AML-193 (cell line): ENCODE results near the gene FXR1.
"Not testable (repeated sequence)": the region's sequence is repeated elsewhere in the genome, so short reads cannot be mapped to it uniquely, and the experiment has no call there.

Source experiments
- DNase-seq, 2 experiments: peaks; one replicate each; lab custom pipeline; 2025; lab: John Stamatoyannopoulos, UW

The FXR1 gene

DNA sequence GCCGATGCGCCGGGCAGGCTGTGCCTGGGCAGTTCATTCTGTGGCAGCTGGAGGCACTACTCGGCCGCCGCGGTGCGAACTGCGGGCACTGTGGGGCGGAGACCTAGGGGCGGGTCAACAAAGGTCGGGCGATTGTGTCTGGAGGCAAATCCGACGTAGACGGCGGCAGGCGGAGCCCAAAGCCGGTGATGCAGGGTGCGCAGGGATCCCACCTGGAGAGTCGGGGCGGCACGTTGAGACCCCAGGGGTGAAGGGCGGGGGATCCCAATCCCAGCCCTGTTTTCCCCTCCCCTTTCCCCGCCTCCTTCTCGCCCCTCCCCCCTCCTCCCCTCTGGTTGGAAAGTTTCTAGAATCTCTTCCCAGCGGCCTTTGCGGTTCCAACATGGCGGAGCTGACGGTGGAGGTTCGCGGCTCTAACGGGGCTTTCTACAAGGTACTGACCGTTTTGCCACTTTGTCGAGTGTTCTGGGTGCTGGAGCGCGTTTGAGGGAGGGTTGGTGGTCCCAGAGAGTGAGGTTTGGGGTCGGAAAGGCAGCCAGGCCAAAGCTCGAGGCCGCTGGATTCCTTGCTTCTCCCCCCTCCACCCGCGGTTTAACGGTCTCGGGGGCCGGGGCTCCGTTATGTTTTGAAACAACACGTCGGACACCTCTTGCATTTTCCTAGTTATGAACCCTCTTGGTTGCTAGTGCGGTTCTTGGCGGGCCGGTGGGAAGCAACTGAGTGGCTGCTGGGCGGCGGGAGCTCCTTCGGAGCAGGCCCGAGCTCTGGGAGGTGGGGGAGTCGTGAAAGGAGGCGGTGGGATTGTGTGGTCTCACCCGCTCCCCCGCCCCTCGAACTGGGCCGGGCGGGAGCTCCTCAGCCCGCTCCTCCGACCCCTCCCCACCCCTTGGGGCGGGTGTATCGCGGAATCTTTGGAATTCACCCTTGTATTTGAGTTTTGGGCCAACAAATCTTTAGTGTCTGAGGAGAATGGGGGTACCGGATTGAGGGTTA lies at the start of gene FXR1:
Gene FXR1 (plus strand): TSS at position 367 of the 993 bp plus-strand sequence. CDS start 16 bp downstream, at position 383.
- DNase-seq, result peak; percentile 90 to 94

GRCh38 chr3:180870008-180870699 lies 42.3 kb upstream of the FXR1 start:
- DNase-seq, result no peak

DNA sequence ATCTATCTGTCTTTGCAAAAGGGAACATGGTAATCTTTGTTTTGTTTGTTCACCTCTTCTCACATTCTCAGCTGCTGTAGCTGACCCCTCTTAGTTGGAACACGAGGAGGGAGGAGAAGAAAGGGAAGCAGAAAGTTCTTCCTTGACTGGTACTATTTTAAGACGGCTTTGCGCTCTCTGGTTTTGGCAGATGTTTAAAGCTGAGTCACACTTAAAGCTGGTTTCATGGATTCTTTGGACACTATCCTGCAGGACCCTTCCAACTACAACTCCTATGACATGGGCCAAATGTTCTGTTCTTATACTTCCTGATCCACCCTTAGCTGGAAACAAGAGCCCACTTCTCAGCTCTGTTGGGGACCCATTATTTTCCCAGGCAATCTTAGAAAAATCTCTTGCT lies 40.6 kb upstream of the FXR1 start:
- no peak for DNase-seq

- DNase-seq, result not testable (repeated sequence)
Observed at GRCh38 chr3:180872430-180872829, 40.0 kb upstream of the FXR1 start.

- no peak for DNase-seq
Observed at GRCh38 chr3:180875124-180875698, 37.3 kb upstream of the FXR1 start.

DNA sequence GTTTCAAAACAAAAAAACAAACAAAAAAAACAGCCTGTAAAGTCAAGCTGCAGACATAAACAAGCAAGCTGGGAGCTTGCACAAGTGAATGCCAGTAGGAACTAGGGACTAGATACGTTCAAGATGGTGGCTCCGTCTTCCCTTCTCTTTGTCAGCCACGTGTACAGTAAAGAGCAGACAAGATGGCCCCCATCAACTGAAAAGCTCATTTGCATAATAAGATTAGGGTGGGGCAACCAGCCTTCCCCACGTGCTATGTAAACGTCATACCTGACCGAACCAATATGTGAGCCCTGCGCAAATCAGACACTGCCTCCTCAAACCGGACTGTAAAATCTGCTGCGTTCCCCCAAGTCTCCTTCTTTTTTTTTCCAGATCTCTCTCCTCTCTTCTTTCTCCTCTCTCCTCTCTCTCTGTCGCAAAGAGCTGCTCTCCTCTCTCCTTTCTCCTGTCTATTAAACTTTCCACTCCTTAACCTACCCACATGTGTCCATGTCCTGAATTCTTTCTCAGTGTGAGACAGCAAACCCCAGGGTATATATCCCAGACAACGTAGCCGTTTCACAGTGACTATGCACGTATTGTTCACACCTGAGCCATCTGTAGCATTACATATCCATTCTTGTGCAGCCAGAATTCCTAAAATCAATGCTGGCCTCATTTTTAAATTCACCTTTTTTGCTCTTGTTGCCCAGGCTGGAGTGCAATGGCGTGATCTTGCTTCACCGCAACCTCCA lies 31.2 kb upstream of the FXR1 start:
- DNase-seq, result no peak

DNA sequence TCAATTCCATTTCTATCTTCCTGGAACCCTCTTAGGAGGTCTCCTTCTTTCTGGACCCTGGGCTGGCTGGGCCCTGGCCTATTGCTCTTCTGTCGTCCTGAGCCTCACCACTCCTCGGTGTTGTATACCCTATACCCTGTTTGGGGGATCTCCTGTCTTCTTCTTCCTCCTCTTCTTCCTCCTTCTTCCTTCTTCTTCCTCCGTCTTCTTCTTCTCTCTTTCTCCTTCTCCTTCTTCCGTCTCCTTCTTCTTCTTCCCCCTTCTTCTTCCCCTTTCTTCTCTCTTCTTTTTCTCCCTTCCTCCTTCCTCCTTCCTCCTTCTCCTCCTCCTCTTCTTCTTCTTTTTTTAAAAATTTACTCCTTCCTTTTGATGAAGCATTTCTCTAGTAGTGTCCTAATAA lies 30.4 kb upstream of the FXR1 start:
- DNase-seq, result no peak

DNA sequence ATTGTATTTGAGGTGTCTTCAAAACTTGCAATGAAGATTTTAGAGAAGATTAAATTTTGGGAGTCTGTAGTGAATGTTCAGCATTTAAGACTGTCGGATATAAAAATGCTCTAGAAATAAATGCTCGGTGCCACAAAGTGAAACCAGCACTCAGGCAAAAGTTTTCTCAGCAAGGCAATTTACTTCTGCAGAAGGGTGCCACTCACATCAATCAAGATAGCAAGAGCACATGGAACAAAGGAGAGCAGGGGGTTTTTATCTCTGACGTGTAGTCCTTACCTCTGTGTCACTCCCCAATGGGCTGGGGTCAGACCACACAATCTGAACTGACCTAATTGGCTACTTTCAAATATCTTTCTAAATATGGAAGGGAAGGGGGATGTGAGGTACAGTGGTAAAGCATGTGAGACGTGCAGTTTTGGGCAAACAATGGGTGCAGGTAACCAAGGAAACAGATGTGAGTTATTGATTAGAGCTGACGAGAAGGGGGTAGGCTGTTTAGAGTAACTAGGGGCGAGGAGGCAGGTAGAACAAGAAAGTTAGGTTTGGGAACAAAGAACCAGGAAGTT lies 23.4 kb upstream of the FXR1 start:
- DNase-seq, result no peak

GRCh38 chr3:180898572-180898971 lies 13.9 kb upstream of the FXR1 start:
- no peak for DNase-seq

DNA sequence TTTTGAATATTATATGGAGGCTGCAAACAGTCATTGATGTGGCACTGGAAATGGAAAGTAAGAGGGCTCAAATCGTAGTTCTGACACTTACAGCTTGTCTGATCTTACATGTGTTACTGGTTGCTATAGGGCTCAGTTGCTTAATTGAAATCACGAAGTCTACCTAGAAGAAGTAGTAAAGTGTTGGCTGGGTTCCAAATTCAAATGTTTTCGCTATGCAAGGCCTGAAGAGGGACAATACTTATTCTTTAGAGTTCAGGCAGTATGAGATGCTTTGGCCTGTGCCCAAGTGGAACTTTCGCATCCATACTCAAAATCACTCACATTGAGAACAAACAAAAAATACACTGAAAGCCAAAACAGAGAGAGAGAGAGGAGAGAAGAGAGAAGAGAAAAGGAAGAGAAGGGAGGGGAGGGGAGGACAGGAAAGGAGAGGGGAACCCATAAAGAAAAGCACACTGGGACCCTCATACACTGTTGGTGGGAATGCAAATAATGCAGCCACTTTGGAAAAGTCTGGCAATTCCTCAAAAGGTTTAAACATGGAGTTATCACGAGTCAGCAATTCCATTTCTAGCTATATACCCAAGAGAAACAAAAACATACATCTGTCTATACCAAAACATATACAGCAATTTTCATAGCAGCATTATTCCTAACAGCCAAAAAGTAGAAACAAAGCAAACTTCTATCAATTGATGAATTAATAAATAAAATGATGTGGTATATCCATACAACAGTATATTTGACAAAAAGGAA lies 2.9 kb upstream of the FXR1 start:
- DNase-seq, result no peak

DNA sequence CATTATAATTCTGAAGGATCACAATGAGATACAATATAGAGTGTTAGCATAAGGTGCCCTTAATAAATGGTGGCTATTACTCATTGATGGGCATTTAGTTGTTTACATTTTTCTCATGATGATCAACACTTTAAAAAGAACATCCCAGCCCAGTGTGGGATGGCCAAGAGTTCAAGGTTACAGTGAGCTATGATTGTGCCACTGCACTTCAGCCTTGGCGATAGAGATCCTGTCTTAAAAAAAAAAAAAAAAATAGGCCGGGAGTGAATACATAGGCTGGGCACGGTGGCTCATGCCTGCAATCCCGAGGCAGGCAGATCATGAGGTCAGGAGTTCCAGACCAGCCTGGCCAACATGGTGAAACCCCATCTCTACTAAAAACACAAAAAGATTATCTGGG lies 1.6 kb upstream of the FXR1 start:
- no peak for DNase-seq

- DNase-seq, result no peak
Observed at GRCh38 chr3:180911876-180912303, 580 bp upstream of the FXR1 start.

GRCh38 chr3:180913581-180914404 lies 1.3 kb downstream of the FXR1 start:
- DNase-seq, result no peak

DNA sequence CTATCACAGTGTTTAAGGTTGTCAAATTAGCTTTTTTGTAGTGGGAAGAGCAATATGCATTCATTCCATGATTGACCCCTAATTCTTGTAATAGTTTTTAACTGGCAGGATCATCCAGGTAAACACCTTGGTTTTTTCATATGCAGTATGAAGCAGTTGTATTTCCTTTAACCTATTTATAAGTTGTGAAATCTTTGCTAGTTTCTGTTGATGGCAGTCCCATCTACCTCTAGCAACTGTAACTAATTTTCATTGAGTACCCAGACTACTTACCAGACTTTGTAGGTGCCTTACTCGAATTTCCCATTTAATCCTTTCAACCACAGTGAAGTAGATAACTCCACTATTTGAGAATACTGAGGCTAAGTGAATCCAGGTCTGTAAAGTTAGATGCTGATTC lies 6.1 kb downstream of the FXR1 start:
- DNase-seq, result no peak

DNA sequence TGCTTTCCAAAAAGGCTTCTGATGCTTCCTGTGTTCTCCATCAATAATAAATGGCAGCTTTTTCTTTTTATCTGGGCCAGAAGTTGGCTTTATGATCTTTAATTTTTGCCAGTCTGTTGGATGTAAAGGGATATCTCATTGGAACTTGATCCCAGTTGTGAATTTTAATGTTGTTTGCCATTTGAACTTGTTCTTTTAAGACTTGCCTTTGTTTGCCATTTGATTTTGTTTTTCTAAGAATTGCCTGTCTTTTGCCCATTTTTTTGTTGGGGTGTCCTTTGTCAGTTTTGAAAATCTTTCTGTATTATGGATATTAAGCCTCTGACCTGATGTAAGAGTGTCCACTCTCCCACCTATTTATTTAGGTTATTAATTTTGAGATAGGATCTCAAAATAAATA lies 9.8 kb downstream of the FXR1 start:
- DNase-seq, result no peak

DNA sequence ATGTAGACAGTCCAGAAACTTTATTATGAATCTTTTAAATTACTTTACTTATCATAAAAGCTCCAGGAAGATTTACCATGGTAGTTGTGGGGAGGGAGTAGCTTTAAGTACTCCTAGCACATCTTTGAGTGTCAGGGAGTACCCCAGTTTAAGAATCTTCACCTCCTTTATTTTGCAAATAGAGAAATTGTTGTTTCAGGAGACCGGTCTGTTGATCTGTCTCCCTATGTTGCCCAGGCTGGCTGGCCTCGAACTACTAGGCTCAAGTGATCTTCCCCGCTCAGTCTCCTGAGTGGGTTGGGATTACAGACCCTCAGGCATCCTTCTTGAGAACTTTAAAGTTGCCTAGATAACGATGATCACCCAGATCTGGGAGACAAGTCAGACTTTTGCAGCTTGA lies 11.1 kb downstream of the FXR1 start:
- DNase-seq, result no peak

GRCh38 chr3:180926526-180926925 lies 14.1 kb downstream of the FXR1 start:
- DNase-seq, result no peak

- DNase-seq, result no peak
Observed at GRCh38 chr3:180929376-180929775, 16.9 kb downstream of the FXR1 start.

GRCh38 chr3:180930526-180930925 lies 18.1 kb downstream of the FXR1 start:
- no peak for DNase-seq

DNA sequence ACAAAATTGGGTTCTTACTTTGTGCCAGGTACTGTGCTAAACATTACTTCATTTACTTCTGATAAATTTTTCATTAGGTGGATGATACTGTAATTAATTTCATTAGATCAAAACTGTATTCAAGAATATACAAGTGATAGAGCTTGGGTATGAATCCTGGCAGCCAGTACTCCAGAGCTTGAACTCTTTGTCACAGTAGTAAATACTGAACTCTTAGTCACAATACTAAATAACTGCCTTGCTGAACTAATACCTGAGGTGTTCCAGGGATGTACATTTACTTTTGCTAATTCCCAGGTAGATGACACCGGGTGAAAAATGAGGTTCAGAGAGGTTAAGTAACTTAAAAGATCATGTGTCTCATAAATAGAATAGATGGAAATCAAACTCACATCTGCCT lies 20.3 kb downstream of the FXR1 start:
- no peak for DNase-seq
